ENCODE measurements around the gene KRTAP9-6.
"Not testable (repeated sequence)": the region's sequence is repeated elsewhere in the genome, so short reads cannot be mapped to it uniquely, and the experiment has no call there.

Gene KRTAP9-6

DNA sequence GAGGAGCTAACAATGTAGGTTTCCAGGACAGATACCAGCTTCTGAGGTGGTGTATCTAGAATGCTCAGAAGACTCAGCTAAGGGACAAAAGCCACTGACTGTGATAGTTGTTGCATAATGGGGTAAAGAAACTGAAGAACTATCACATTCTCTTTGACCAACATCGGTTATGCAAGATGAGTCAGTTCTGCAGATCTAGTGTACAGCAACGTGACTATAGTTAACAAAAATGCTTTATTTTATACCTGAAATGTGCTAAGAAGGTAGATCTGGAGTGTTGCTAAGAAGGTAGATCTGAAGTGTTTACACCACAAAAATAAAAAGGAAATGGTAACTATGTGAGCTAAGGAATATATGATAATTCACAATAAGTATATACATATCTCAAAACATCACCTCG is 2.5 kb downstream of the KRTAP9-6 start:
- Histone ChIP-seq H3K4me1 (ENCODE audit: control insufficient read depth, insufficient read depth, low read length, poor library complexity, severe bottlenecking) (no peaks in the 10 kb centered on the region), H3K27me3 (replicated peaks; ENCODE audit: control insufficient read depth, insufficient read depth, low read length, poor library complexity, severe bottlenecking) (no peaks in the 10 kb centered on the region), H3K4me3 (ENCODE audit: insufficient read depth, low read depth, low read length, poor library complexity, severe bottlenecking) (no peak overlapping the region)

GRCh38 chr17:41271323-41271722 is 6.1 kb downstream of the KRTAP9-6 start:
- H3K4me1 ChIP-seq (ENCODE audit: control insufficient read depth, insufficient read depth, low read length, poor library complexity, severe bottlenecking); H3K4me3 ChIP-seq (ENCODE audit: insufficient read depth, low read depth, low read length, poor library complexity, severe bottlenecking); H3K27me3 ChIP-seq (replicated peaks; ENCODE audit: control insufficient read depth, insufficient read depth, low read length, poor library complexity, severe bottlenecking): not testable (repeated sequence)

More for the DNA sequence above, 2.5 kb downstream of the KRTAP9-6 start:
- Histone ChIP-seq H3K9me3 (ENCODE audit: control insufficient read depth, low read length) (no peaks in the 10 kb centered on the region), H3K36me3 (ENCODE audit: control insufficient read depth, insufficient read depth, low read length) (no peaks in the 10 kb centered on the region), H3K27ac (ENCODE audit: insufficient read depth, low read length, poor library complexity, severe bottlenecking) (no peak overlapping the region)
- no peak for DNase-seq

DNA sequence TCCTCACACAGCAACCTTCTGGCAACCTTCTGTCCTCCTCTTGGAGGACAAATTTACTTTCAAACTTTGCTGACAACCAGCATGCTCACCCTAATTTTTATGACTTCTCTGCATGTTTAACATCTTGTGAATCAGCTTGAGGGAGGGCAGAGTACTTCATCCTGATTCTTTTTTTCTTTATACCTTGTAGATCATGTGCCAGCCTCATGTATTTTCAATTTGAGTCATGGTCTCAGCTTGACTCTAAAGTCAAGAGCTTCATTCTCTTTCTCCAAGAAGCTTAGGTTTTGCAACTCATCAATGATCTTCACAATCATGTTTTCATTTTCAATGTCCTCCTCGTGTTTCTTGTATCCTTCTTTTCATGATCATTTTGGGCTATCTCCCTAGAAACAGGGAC is 6.7 kb downstream of the KRTAP9-6 start:
- no peaks in the 10 kb centered on the region for H3K9me3 ChIP-seq (ENCODE audit: control insufficient read depth, low read length)

More at GRCh38 chr17:41271323-41271722, 6.1 kb downstream of the KRTAP9-6 start:
- H3K27ac ChIP-seq (ENCODE audit: insufficient read depth, low read length, poor library complexity, severe bottlenecking); H3K9me3 ChIP-seq (ENCODE audit: control insufficient read depth, low read length); H3K36me3 ChIP-seq (ENCODE audit: control insufficient read depth, insufficient read depth, low read length); DNase-seq: not testable (repeated sequence)

DNA sequence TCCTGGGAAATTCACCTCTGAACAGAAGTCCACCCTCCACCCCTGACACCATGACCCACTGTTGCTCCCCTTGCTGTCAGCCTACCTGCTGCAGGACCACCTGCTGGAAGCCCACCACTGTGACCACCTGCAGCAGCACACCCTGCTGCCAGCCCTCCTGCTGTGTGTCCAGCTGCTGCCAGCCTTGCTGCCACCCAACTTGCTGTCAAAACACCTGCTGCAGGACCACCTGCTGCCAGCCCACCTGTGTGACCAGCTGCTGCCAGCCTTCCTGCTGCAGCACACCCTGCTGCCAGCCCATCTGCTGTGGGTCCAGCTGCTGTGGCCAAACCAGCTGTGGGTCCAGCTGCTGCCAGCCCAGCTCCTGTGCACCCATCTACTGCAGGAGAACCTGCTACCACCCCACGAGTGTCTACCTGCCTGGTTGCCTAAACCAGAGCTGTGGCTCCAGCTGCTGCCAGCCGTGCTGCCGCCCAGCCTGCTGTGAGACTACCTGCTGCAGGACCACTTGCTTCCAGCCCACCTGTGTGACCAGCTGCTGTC is 10.5 kb downstream of the KRTAP9-6 start, which contains the start of gene KRTAP9-7:
TSS of gene KRTAP9-7 (plus strand) at position 51 of the 543 bp plus-strand sequence. CDS start at position 51, 0 bp downstream.
- not testable (repeated sequence) for H3K36me3 ChIP-seq (ENCODE audit: control insufficient read depth, insufficient read depth, low read length); H3K9me3 ChIP-seq (ENCODE audit: control insufficient read depth, low read length); H3K4me3 ChIP-seq (ENCODE audit: insufficient read depth, low read depth, low read length, poor library complexity, severe bottlenecking); H3K27me3 ChIP-seq (replicated peaks; ENCODE audit: control insufficient read depth, insufficient read depth, low read length, poor library complexity, severe bottlenecking); DNase-seq; H3K27ac ChIP-seq (ENCODE audit: insufficient read depth, low read length, poor library complexity, severe bottlenecking); H3K4me1 ChIP-seq (ENCODE audit: control insufficient read depth, insufficient read depth, low read length, poor library complexity, severe bottlenecking)

More for the DNA sequence above, 6.7 kb downstream of the KRTAP9-6 start:
- no peak for DNase-seq
- Histone ChIP-seq H3K4me1 (ENCODE audit: control insufficient read depth, insufficient read depth, low read length, poor library complexity, severe bottlenecking) (no peaks in the 10 kb centered on the region), H3K27me3 (replicated peaks; ENCODE audit: control insufficient read depth, insufficient read depth, low read length, poor library complexity, severe bottlenecking) (no peaks in the 10 kb centered on the region), H3K4me3 (ENCODE audit: insufficient read depth, low read depth, low read length, poor library complexity, severe bottlenecking) (no peak overlapping the region), H3K36me3 (ENCODE audit: control insufficient read depth, insufficient read depth, low read length) (no peaks in the 10 kb centered on the region), H3K27ac (ENCODE audit: insufficient read depth, low read length, poor library complexity, severe bottlenecking) (no peak overlapping the region)

GRCh38 chr17:41278176-41278955 is 13.2 kb downstream of the KRTAP9-6 start:
- Histone ChIP-seq H3K36me3 (ENCODE audit: control insufficient read depth, insufficient read depth, low read length) (no peaks in the 10 kb centered on the region), H3K4me3 (ENCODE audit: insufficient read depth, low read depth, low read length, poor library complexity, severe bottlenecking) (no peak overlapping the region), H3K27ac (ENCODE audit: insufficient read depth, low read length, poor library complexity, severe bottlenecking) (no peak overlapping the region), H3K4me1 (ENCODE audit: control insufficient read depth, insufficient read depth, low read length, poor library complexity, severe bottlenecking) (no peaks in the 10 kb centered on the region), H3K9me3 (ENCODE audit: control insufficient read depth, low read length) (no peaks in the 10 kb centered on the region), H3K27me3 (replicated peaks; ENCODE audit: control insufficient read depth, insufficient read depth, low read length, poor library complexity, severe bottlenecking) (no peaks in the 10 kb centered on the region)
- no peak for DNase-seq

DNA sequence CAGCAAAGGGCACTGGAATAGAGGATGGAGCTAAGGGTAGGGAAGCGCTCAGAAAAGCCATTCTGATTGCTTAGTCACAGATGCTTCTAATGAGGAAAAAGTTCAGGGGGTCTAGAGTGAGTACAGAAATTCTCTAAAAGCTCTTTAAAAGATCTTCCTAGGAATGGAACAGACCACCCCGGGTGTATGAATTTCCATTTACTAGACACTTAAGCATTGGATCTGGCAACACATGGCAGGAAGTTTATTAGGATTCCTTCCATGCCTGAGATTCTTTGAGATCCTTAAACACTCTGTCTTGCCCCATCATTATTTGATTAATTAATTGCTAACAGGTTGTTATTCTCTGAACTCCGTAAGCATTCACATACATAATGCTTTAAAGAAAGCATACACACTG is 18.9 kb downstream of the KRTAP9-6 start:
- Histone ChIP-seq H3K27me3 (replicated peaks; ENCODE audit: control insufficient read depth, insufficient read depth, low read length, poor library complexity, severe bottlenecking) (no peaks in the 10 kb centered on the region), H3K4me3 (ENCODE audit: insufficient read depth, low read depth, low read length, poor library complexity, severe bottlenecking) (no peak overlapping the region), H3K36me3 (ENCODE audit: control insufficient read depth, insufficient read depth, low read length) (no peaks in the 10 kb centered on the region), H3K9me3 (ENCODE audit: control insufficient read depth, low read length) (no peaks in the 10 kb centered on the region), H3K4me1 (ENCODE audit: control insufficient read depth, insufficient read depth, low read length, poor library complexity, severe bottlenecking) (peaks cover 6% of the 10 kb centered on the region), H3K27ac (ENCODE audit: insufficient read depth, low read length, poor library complexity, severe bottlenecking) (no peak overlapping the region)
- no peak for DNase-seq

DNA sequence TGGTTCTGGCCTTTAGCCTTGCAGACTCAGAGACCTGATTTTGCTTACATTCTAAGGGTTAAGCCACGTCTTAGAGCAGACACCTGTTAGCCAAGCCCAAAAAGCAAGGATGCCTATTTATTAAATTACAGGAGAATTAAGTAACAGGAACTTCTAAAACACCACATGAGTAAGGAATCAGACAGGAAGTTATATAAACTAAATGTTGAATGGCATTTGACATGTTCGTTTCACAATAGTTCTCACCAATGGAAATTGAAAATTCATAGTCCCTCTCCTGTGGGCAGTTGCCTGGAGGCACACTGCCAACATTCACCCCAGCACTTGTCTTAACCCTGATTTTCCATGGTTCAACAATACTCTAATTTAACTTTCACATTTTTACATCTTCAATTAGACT is 19.4 kb downstream of the KRTAP9-6 start:
- Histone ChIP-seq H3K4me1 (ENCODE audit: control insufficient read depth, insufficient read depth, low read length, poor library complexity, severe bottlenecking) (peaks cover 6% of the 10 kb centered on the region), H3K27ac (ENCODE audit: insufficient read depth, low read length, poor library complexity, severe bottlenecking) (no peak overlapping the region), H3K27me3 (replicated peaks; ENCODE audit: control insufficient read depth, insufficient read depth, low read length, poor library complexity, severe bottlenecking) (no peaks in the 10 kb centered on the region), H3K4me3 (ENCODE audit: insufficient read depth, low read depth, low read length, poor library complexity, severe bottlenecking) (no peak overlapping the region), H3K36me3 (ENCODE audit: control insufficient read depth, insufficient read depth, low read length) (no peaks in the 10 kb centered on the region), H3K9me3 (ENCODE audit: control insufficient read depth, low read length) (no peaks in the 10 kb centered on the region)
- no peak for DNase-seq

- no peak for DNase-seq
- H3K27me3 ChIP-seq (replicated peaks; ENCODE audit: control insufficient read depth, insufficient read depth, low read length, poor library complexity, severe bottlenecking), result no peaks in the 10 kb centered on the region
- H3K36me3 ChIP-seq (ENCODE audit: control insufficient read depth, insufficient read depth, low read length), result no peaks in the 10 kb centered on the region
- H3K4me3 ChIP-seq (ENCODE audit: insufficient read depth, low read depth, low read length, poor library complexity, severe bottlenecking), result no peak overlapping the region
- no peak overlapping the region for H3K27ac ChIP-seq (ENCODE audit: insufficient read depth, low read length, poor library complexity, severe bottlenecking)
- peaks cover 6% of the 10 kb centered on the region for H3K4me1 ChIP-seq (ENCODE audit: control insufficient read depth, insufficient read depth, low read length, poor library complexity, severe bottlenecking)
- no peaks in the 10 kb centered on the region for H3K9me3 ChIP-seq (ENCODE audit: control insufficient read depth, low read length)
Observed at GRCh38 chr17:41287050-41287449, 21.9 kb downstream of the KRTAP9-6 start.

- H3K27ac ChIP-seq (ENCODE audit: insufficient read depth, low read length, poor library complexity, severe bottlenecking), result no peak overlapping the region
- no peak overlapping the region for H3K4me3 ChIP-seq (ENCODE audit: insufficient read depth, low read depth, low read length, poor library complexity, severe bottlenecking)
- H3K9me3 ChIP-seq (ENCODE audit: control insufficient read depth, low read length), result no peaks in the 10 kb centered on the region
- H3K4me1 ChIP-seq (ENCODE audit: control insufficient read depth, insufficient read depth, low read length, poor library complexity, severe bottlenecking), result no peaks in the 10 kb centered on the region
- no peak for DNase-seq
- no peaks in the 10 kb centered on the region for H3K27me3 ChIP-seq (replicated peaks; ENCODE audit: control insufficient read depth, insufficient read depth, low read length, poor library complexity, severe bottlenecking)
- H3K36me3 ChIP-seq (ENCODE audit: control insufficient read depth, insufficient read depth, low read length), result no peaks in the 10 kb centered on the region
Observed at GRCh38 chr17:41294016-41294415, 28.8 kb downstream of the KRTAP9-6 start.

DNA sequence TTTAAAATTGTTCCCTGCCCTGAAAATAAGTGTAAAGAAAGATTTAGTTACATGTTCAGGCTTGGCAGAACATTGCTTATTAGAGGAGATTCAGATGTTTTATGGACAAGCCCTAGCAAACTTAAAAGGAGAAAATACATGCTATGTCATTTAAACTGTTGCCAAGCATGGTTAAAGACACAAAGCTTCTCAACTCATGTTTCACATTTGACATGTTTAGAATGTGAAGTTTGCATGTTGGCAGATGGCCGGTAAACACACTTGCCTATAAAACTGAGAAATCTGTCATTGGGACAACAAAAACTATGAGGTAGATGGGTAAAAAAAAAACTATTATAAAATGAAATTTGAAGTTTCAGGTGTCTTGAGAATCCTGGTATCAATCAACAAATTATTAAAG is 31.7 kb downstream of the KRTAP9-6 start:
- H3K9me3 ChIP-seq (ENCODE audit: control insufficient read depth, low read length), result no peaks in the 10 kb centered on the region
- no peaks in the 10 kb centered on the region for H3K4me1 ChIP-seq (ENCODE audit: control insufficient read depth, insufficient read depth, low read length, poor library complexity, severe bottlenecking)
- H3K4me3 ChIP-seq (ENCODE audit: insufficient read depth, low read depth, low read length, poor library complexity, severe bottlenecking), result no peak overlapping the region
- no peaks in the 10 kb centered on the region for H3K36me3 ChIP-seq (ENCODE audit: control insufficient read depth, insufficient read depth, low read length)
- no peaks in the 10 kb centered on the region for H3K27me3 ChIP-seq (replicated peaks; ENCODE audit: control insufficient read depth, insufficient read depth, low read length, poor library complexity, severe bottlenecking)
- no peak for DNase-seq
- H3K27ac ChIP-seq (ENCODE audit: insufficient read depth, low read length, poor library complexity, severe bottlenecking), result no peak overlapping the region

Measured in effector memory CD4-positive, alpha-beta T cell (primary cell).